GM23338 (cell line): ENCODE data around the gene WNT11. TPM values are rescaled to one million over a fixed set of nuclear protein-coding genes. Genes with fewer than 3 reads are reported as not detected.

Source experiments
- ATAC-seq: fragments of 200-7000 bp; cut with Tn5 transposase; 3 replicates; pipeline ENCODE4 v1.9.1; 2020
- DNase-seq: peaks from one replicate; pipeline ENCODE4 v3.0.0-alpha.2; 2015; ENCODE audit warnings: low spot score
- H2AFZ ChIP-seq: fragments of 200-600 bp; sonication (generic); 2 replicates; pipeline ENCODE4 v1.8.0; 2016; ENCODE audit warnings: antibody characterized with exemption, mild to moderate bottlenecking, moderate library complexity
- H3F3A ChIP-seq: fragments of 200-600 bp; sonication (generic); replicated peaks from 2 replicates; pipeline ENCODE4 v1.8.0; 2017; ENCODE audit warnings: antibody characterized with exemption, mixed run types, low read depth
- H3K27ac ChIP-seq: fragments of 200-600 bp; sonication (generic); 2 replicates; pipeline ENCODE4 v1.6.1; 2016; ENCODE audit warnings: low read depth
- H3K27me3 ChIP-seq: fragments of 200-600 bp; sonication (generic); 2 replicates; pipeline ENCODE4 v1.8.0; 2016; ENCODE audit warnings: mild to moderate bottlenecking, mixed run types, moderate library complexity; ENCODE audit not compliant: insufficient read depth
- H3K36me3 ChIP-seq: fragments of 200-600 bp; sonication (generic); 2 replicates; pipeline ENCODE4 v1.8.0; 2016; ENCODE audit warnings: mild to moderate bottlenecking; ENCODE audit not compliant: insufficient read depth
- H3K4me1 ChIP-seq: fragments of 200-600 bp; sonication (generic); 2 replicates; pipeline ENCODE4 v1.8.0; 2016; ENCODE audit warnings: mild to moderate bottlenecking, moderate library complexity; ENCODE audit not compliant: insufficient read depth
- H3K4me2 ChIP-seq: fragments of 200-600 bp; sonication (generic); 2 replicates; pipeline ENCODE4 v1.7.1; 2017; ENCODE audit warnings: mixed run types
- H3K4me3 ChIP-seq: fragments of 200-600 bp; sonication (generic); 2 replicates; pipeline ENCODE4 v1.6.1; 2016; ENCODE audit warnings: mixed run types
- H3K79me2 ChIP-seq: fragments of 200-600 bp; sonication (generic); replicated peaks from 2 replicates; pipeline ENCODE4 v1.8.0; 2017; ENCODE audit warnings: mild to moderate bottlenecking; ENCODE audit not compliant: insufficient read depth
- H3K9me2 ChIP-seq: fragments of 200-600 bp; sonication (generic); 2 replicates; pipeline ENCODE4 v1.8.0; 2017; ENCODE audit not compliant: insufficient read depth
- H4K20me1 ChIP-seq: fragments of 200-600 bp; sonication (generic); replicated peaks from 2 replicates; pipeline ENCODE4 v1.8.0; 2017; ENCODE audit warnings: mild to moderate bottlenecking; ENCODE audit not compliant: insufficient read depth
- H3K27ac Mint-ChIP-seq: 2 replicates; pipeline ENCODE4 v1.8.0; 2020; ENCODE audit warnings: inconsistent platforms, mild to moderate bottlenecking, moderate library complexity, mixed read lengths
- H3K27me3 Mint-ChIP-seq: 3 replicates; pipeline ENCODE4 v1.8.0; 2022; ENCODE audit warnings: low read depth, mild to moderate bottlenecking, moderate library complexity, mixed read lengths, inconsistent platforms; ENCODE audit not compliant: insufficient read depth, poor library complexity
- H3K36me3 Mint-ChIP-seq: 3 replicates; pipeline ENCODE4 v1.8.0; 2021; ENCODE audit warnings: low read depth, mild to moderate bottlenecking, inconsistent platforms, moderate library complexity, mixed read lengths
- H3K4me1 Mint-ChIP-seq: 3 replicates; pipeline ENCODE4 v1.8.0; 2020; ENCODE audit warnings: mild to moderate bottlenecking, inconsistent platforms, mixed read lengths
- H3K4me3 Mint-ChIP-seq: 3 replicates; pipeline ENCODE4 v1.8.0; 2021; ENCODE audit warnings: moderate library complexity, mild to moderate bottlenecking, inconsistent platforms, mixed read lengths
- H3K9me3 Mint-ChIP-seq: 3 replicates; pipeline ENCODE4 v1.8.0; 2020; ENCODE audit warnings: moderate library complexity, mild to moderate bottlenecking, inconsistent platforms, mixed read lengths
- CREB1 ChIP-seq: fragments of 250-450 bp; sonication (Bioruptor Pico); IDR thresholded peaks from 2 replicates; pipeline ENCODE4 v1.5.0; 2020; ENCODE audit warnings: low read depth, mild to moderate bottlenecking, moderate library complexity
- EZH2 ChIP-seq: fragments of 200-600 bp; sonication (generic); IDR thresholded peaks from one replicate; pipeline ENCODE4 v1.8.0; 2017; ENCODE audit warnings: antibody characterized with exemption, mild to moderate bottlenecking, low read depth; ENCODE audit not compliant: unreplicated experiment
- EZH2phosphoT487 ChIP-seq: fragments of 200-600 bp; sonication (generic); IDR thresholded peaks from one replicate; pipeline ENCODE4 v1.8.1; 2018; ENCODE audit warnings: antibody characterized with exemption; ENCODE audit not compliant: unreplicated experiment
- JUNB ChIP-seq: IDR thresholded peaks from one replicate; pipeline ENCODE4 v1.6.1; 2016; ENCODE audit warnings: antibody characterized with exemption; ENCODE audit not compliant: unreplicated experiment
- NANOG ChIP-seq: IDR thresholded peaks from 2 replicates; pipeline ENCODE4 v1.6.1; 2016; ENCODE audit warnings: antibody characterized with exemption, borderline replicate concordance
- POLR2AphosphoS5 ChIP-seq: IDR thresholded peaks from 2 replicates; pipeline ENCODE4 v1.6.1; 2016; ENCODE audit warnings: antibody characterized with exemption, low read depth
- STAT1 ChIP-seq: IDR thresholded peaks from one replicate; pipeline ENCODE4 v1.6.1; 2016; ENCODE audit warnings: antibody characterized with exemption; ENCODE audit not compliant: unreplicated experiment
- ZNF114 ChIP-seq: fragments of 250-450 bp; sonication (Bioruptor Pico); IDR thresholded peaks from 2 replicates; pipeline ENCODE4 v1.5.0; 2020; ENCODE audit warnings: mild to moderate bottlenecking, moderate library complexity
- ZNF331 ChIP-seq: fragments of 250-450 bp; sonication (Bioruptor Pico); IDR thresholded peaks from 2 replicates; pipeline ENCODE4 v1.5.0; 2020; ENCODE audit warnings: low read depth, mild to moderate bottlenecking, moderate library complexity
- polyA plus RNA-seq: library from polyadenylated mRNA; unstranded; fragments of >200 nt; fragmentation: Nextera tagmentation; extraction: Ambion mirVana; gene quantifications from 2 replicates; pipeline ENCODE4 v1.2.1, GENCODE V29; 2016
- total RNA-seq: library from RNA; depleted of rRNA; stranded (reverse); fragments of >200 nt; shearing (Covaris generic); gene quantifications from 2 replicates; pipeline ENCODE4 v1.2.3, GENCODE V29; 2014
- TF ChIP-seq, protein P1 (sequence below): IDR thresholded peaks from one replicate; pipeline ENCODE4 v1.6.1; 2018; ENCODE audit warnings: antibody characterized with exemption; ENCODE audit not compliant: unreplicated experiment
- TF ChIP-seq, protein P2 (sequence below), 2 experiments: fragments of 200-600 bp in 1 of 2; sonication (generic) in 1 of 2; conservative IDR thresholded peaks; 2 replicates each; pipeline versions ENCODE4 v1.5.1 to v1.6.1; 2016 to 2017; ENCODE audit warnings: antibody characterized with exemption in 2 of 2, low read depth in 2 of 2, mild to moderate bottlenecking in 2 of 2, moderate library complexity in 1 of 2
- TF ChIP-seq, protein P3 (sequence below): fragments of 250-450 bp; sonication (Bioruptor Pico); IDR thresholded peaks from 2 replicates; pipeline ENCODE4 v1.5.0; 2020; ENCODE audit warnings: mild to moderate bottlenecking, moderate library complexity

WNT11 gene
- total and polyA plus RNA-seq, 2 experiments from 2014 or later = 0.44 to 0.56 TPM

DNA sequence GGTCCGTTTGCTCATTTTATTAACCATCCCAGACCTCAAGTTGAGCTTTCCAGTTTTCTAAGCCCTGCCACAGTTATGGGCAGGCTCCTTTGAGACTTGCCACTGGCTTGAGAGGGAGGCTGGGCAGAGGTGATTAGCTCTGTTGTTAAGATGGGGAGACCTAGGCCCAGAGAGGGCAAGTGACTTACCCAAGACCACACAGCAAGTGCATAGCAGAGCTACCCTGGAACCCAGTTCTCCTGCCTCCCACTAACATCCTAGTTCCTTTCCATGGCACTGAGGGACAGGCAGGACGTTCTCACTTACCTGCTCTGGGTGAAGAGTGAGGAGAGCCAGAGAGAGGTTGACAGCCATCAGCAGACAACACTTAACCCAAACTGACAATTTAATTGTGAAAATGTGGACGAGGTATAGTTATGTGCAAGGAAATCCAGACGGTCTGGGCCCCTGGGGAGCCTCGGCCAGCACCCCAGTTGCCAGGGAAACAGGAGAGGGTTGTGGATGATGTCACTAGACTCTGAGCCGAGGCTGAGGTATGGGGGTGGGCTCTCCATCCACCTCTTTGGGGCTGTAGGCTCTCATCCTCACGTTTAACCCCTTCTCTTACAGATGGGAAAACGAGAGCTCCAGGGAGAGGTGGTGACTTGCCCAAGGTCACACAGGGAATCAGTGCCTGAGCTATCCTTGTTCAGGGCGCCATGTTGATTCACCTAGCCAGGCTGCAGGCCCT, 12.3 kb upstream of the WNT11 start:
- Histone ChIP-seq H3K79me2 (no peaks in the 10 kb centered on the region), H3K36me3 (no peaks in the 10 kb centered on the region), H3K4me2 (no peak overlapping the region), H3K9me2 (no peaks in the 10 kb centered on the region), H3K27me3 (no peaks in the 10 kb centered on the region), H2AFZ (no peak overlapping the region), H3K4me1 (no peaks in the 10 kb centered on the region), H3K27ac (no peak overlapping the region), H3K4me3 (no peak overlapping the region), H3F3A (no peaks in the 10 kb centered on the region), H4K20me1 (no peaks in the 10 kb centered on the region; the same call in 1 of the 2 replicates)
- no peaks in the 10 kb centered on the region for H3K9me3 Mint-ChIP-seq
- H3K36me3 Mint-ChIP-seq = no peaks in the 10 kb centered on the region
- H3K27me3 Mint-ChIP-seq = peaks cover 23% of the 10 kb centered on the region
- peaks cover 8% of the 10 kb centered on the region for H3K4me1 Mint-ChIP-seq
- ATAC-seq (no peak), DNase-seq (no peak)
- H3K4me3 Mint-ChIP-seq = no peak overlapping the region
- TF ChIP-seq EZH2 (no peak), EZH2phosphoT487 (no peak), ZNF114 (CRISPR knock-in tag) (no peak), CREB1 (CRISPR knock-in tag) (no peak), JUNB (no peak), POLR2AphosphoS5 (no peak), ZNF331 (CRISPR knock-in tag) (no peak), NANOG (no peak), STAT1 (no peak)
- TF ChIP-seq, protein P1, sequence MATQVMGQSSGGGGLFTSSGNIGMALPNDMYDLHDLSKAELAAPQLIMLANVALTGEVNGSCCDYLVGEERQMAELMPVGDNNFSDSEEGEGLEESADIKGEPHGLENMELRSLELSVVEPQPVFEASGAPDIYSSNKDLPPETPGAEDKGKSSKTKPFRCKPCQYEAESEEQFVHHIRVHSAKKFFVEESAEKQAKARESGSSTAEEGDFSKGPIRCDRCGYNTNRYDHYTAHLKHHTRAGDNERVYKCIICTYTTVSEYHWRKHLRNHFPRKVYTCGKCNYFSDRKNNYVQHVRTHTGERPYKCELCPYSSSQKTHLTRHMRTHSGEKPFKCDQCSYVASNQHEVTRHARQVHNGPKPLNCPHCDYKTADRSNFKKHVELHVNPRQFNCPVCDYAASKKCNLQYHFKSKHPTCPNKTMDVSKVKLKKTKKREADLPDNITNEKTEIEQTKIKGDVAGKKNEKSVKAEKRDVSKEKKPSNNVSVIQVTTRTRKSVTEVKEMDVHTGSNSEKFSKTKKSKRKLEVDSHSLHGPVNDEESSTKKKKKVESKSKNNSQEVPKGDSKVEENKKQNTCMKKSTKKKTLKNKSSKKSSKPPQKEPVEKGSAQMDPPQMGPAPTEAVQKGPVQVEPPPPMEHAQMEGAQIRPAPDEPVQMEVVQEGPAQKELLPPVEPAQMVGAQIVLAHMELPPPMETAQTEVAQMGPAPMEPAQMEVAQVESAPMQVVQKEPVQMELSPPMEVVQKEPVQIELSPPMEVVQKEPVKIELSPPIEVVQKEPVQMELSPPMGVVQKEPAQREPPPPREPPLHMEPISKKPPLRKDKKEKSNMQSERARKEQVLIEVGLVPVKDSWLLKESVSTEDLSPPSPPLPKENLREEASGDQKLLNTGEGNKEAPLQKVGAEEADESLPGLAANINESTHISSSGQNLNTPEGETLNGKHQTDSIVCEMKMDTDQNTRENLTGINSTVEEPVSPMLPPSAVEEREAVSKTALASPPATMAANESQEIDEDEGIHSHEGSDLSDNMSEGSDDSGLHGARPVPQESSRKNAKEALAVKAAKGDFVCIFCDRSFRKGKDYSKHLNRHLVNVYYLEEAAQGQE = no peak
- TF ChIP-seq, protein P2, sequence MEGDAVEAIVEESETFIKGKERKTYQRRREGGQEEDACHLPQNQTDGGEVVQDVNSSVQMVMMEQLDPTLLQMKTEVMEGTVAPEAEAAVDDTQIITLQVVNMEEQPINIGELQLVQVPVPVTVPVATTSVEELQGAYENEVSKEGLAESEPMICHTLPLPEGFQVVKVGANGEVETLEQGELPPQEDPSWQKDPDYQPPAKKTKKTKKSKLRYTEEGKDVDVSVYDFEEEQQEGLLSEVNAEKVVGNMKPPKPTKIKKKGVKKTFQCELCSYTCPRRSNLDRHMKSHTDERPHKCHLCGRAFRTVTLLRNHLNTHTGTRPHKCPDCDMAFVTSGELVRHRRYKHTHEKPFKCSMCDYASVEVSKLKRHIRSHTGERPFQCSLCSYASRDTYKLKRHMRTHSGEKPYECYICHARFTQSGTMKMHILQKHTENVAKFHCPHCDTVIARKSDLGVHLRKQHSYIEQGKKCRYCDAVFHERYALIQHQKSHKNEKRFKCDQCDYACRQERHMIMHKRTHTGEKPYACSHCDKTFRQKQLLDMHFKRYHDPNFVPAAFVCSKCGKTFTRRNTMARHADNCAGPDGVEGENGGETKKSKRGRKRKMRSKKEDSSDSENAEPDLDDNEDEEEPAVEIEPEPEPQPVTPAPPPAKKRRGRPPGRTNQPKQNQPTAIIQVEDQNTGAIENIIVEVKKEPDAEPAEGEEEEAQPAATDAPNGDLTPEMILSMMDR (conservative IDR thresholded peaks at IDR 0.05; ENCODE audit: low read depth in 2 of 2) = no peak
- TF ChIP-seq, protein P3, sequence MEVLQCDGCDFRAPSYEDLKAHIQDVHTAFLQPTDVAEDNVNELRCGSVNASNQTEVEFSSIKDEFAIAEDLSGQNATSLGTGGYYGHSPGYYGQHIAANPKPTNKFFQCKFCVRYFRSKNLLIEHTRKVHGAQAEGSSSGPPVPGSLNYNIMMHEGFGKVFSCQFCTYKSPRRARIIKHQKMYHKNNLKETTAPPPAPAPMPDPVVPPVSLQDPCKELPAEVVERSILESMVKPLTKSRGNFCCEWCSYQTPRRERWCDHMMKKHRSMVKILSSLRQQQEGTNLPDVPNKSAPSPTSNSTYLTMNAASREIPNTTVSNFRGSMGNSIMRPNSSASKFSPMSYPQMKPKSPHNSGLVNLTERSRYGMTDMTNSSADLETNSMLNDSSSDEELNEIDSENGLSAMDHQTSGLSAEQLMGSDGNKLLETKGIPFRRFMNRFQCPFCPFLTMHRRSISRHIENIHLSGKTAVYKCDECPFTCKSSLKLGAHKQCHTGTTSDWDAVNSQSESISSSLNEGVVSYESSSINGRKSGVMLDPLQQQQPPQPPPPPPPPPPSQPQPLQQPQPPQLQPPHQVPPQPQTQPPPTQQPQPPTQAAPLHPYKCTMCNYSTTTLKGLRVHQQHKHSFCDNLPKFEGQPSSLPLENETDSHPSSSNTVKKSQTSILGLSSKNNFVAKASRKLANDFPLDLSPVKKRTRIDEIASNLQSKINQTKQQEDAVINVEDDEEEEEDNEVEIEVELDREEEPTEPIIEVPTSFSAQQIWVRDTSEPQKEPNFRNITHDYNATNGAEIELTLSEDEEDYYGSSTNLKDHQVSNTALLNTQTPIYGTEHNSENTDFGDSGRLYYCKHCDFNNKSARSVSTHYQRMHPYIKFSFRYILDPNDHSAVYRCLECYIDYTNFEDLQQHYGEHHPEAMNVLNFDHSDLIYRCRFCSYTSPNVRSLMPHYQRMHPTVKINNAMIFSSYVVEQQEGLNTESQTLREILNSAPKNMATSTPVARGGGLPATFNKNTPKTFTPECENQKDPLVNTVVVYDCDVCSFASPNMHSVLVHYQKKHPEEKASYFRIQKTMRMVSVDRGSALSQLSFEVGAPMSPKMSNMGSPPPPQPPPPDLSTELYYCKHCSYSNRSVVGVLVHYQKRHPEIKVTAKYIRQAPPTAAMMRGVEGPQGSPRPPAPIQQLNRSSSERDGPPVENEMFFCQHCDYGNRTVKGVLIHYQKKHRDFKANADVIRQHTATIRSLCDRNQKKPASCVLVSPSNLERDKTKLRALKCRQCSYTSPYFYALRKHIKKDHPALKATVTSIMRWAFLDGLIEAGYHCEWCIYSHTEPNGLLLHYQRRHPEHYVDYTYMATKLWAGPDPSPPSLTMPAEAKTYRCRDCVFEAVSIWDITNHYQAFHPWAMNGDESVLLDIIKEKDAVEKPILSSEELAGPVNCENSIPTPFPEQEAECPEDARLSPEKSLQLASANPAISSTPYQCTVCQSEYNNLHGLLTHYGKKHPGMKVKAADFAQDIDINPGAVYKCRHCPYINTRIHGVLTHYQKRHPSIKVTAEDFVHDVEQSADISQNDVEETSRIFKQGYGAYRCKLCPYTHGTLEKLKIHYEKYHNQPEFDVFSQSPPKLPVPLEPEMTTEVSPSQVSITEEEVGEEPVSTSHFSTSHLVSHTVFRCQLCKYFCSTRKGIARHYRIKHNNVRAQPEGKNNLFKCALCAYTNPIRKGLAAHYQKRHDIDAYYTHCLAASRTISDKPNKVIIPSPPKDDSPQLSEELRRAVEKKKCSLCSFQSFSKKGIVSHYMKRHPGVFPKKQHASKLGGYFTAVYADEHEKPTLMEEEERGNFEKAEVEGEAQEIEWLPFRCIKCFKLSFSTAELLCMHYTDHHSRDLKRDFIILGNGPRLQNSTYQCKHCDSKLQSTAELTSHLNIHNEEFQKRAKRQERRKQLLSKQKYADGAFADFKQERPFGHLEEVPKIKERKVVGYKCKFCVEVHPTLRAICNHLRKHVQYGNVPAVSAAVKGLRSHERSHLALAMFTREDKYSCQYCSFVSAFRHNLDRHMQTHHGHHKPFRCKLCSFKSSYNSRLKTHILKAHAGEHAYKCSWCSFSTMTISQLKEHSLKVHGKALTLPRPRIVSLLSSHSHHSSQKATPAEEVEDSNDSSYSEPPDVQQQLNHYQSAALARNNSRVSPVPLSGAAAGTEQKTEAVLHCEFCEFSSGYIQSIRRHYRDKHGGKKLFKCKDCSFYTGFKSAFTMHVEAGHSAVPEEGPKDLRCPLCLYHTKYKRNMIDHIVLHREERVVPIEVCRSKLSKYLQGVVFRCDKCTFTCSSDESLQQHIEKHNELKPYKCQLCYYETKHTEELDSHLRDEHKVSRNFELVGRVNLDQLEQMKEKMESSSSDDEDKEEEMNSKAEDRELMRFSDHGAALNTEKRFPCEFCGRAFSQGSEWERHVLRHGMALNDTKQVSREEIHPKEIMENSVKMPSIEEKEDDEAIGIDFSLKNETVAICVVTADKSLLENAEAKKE (CRISPR knock-in tag) = no peak
- H3K27ac Mint-ChIP-seq = no peak overlapping the region
